ENCODE measurements around the gene KRTCAP3.

The KRTCAP3 gene

GRCh38 chr2:27442920-27443282, 720 bp downstream of the KRTCAP3 start:
- DNase-seq: no peak

- no peak for DNase-seq
Measured at GRCh38 chr2:27445155-27445554, 3.0 kb downstream of the KRTCAP3 start.

GRCh38 chr2:27445615-27446014, 3.4 kb downstream of the KRTCAP3 start:
- DNase-seq: no peak

- peak; percentile 21 for DNase-seq
Measured at GRCh38 chr2:27446057-27446456, 3.9 kb downstream of the KRTCAP3 start.

GRCh38 chr2:27448381-27448780, 6.2 kb downstream of the KRTCAP3 start:
- no peak for DNase-seq

GRCh38 chr2:27451095-27451494, 8.9 kb downstream of the KRTCAP3 start:
- no peak for DNase-seq

GRCh38 chr2:27453968-27454367, 11.8 kb downstream of the KRTCAP3 start:
- DNase-seq: no peak

GRCh38 chr2:27461118-27461517, 18.9 kb downstream of the KRTCAP3 start:
- no peak for DNase-seq

- no peak for DNase-seq
Measured at GRCh38 chr2:27464443-27464842, 22.3 kb downstream of the KRTCAP3 start.

GRCh38 chr2:27471961-27472360, 29.8 kb downstream of the KRTCAP3 start:
- DNase-seq: no peak

GRCh38 chr2:27485496-27485895, 43.3 kb downstream of the KRTCAP3 start:
- DNase-seq: no peak

GRCh38 chr2:27489118-27489497, 46.9 kb downstream of the KRTCAP3 start:
- no peak for DNase-seq

GRCh38 chr2:27489498-27490397, 47.6 kb downstream of the KRTCAP3 start, which contains the start of gene IFT172:
IFT172 (minus strand) TSS chr2:27489743; CDS start chr2:27489653, 90 bp downstream.
- peak; percentile 100 for DNase-seq

- no peak for DNase-seq
Measured at GRCh38 chr2:27492557-27492956, 50.4 kb downstream of the KRTCAP3 start.

GRCh38 chr2:27493948-27494283, 51.7 kb downstream of the KRTCAP3 start:
- no peak for DNase-seq

Data from activated CD4-positive, alpha-beta T cell treated with anti-CD3 and anti-CD28 coated beads for 48 hours (primary cell).